HCT116 (cell line): Measurements from ENCODE around the gene SRGAP3. TPM values are rescaled to one million over a fixed set of nuclear protein-coding genes. Genes with fewer than 3 reads are reported as not detected.

Source experiments
- ATAC-seq: fragments of 200-7000 bp; cut with Tn5 transposase; 2 replicates; pipeline ENCODE4 v1.9.1; 2020; ENCODE audit warnings: mild to moderate bottlenecking, moderate library complexity
- BruUV-seq: library from RNA; stranded (reverse); fragments of 400-500 nt; replicated peaks from 2 replicates; lab custom pipeline; 2021; lab: Mats Ljungman, UMichigan
- CTCF ChIA-PET: fragments of 300-600 bp; sonication (Branson Sonifier 250); formaldehyde crosslinking; loops from one replicate; lab custom pipeline; 2021; ENCODE audit warnings: antibody characterized with exemption; lab: Charles Lee
- POLR2A ChIA-PET: fragments of 300-600, 350-600 bp; sonication (Branson Sonifier 250); formaldehyde crosslinking; loops from one replicate; lab custom pipeline; 2021; ENCODE audit warnings: antibody characterized with exemption; lab: Charles Lee
- RAD21 ChIA-PET, 2 experiments: fragments of 300-600 bp; sonication (Branson Sonifier 250); formaldehyde crosslinking; loops; one replicate each; lab custom pipeline; 2023; ENCODE audit warnings: low total read pairs in 2 of 2; ENCODE audit not compliant: uncharacterized antibody in 2 of 2, unreplicated experiment in 2 of 2, low non-redundant PET in 1 of 2; lab: Charles Lee
- DNase-seq: peaks from one replicate; pipeline ENCODE4 v3.0.0-alpha.2; 2010; ENCODE audit warnings: low read depth, low spot score
- H2AFZ ChIP-seq: fragments of 200-600 bp; shearing (Covaris generic), sonication (generic); 2 replicates; pipeline ENCODE4 v1.6.1; 2017; ENCODE audit warnings: low read depth, mixed run types, mixed read lengths, antibody characterized with exemption, low read length; ENCODE audit not compliant: poor library complexity, severe bottlenecking
- H3K27ac ChIP-seq: 2 replicates; pipeline ENCODE4 v1.5.1; 2012; ENCODE audit warnings: low read depth, low read length
- H3K27me3 ChIP-seq: fragments of 200-600 bp; sonication (generic); 2 replicates; pipeline ENCODE4 v1.6.1; 2016; ENCODE audit warnings: mixed run types, low read length, mixed read lengths; ENCODE audit not compliant: insufficient read depth
- H3K36me3 ChIP-seq, 2 experiments: fragments of 200-500 bp in 1 of 2; fragments of 200-600 bp in 1 of 2; sonication (Bioruptor generic) in 1 of 2; sonication (generic) in 1 of 2; 2 replicates each; pipeline versions ENCODE4 v1.5.1 to v1.6.1; 2014 to 2016; ENCODE audit warnings: low read length in 2 of 2, inconsistent platforms in 1 of 2, mixed read lengths in 1 of 2, mixed run types in 1 of 2; ENCODE audit not compliant: insufficient read depth in 2 of 2, control insufficient read depth in 1 of 2
- H3K4me1 ChIP-seq, 2 experiments: fragments of 200-600 bp in 1 of 2; sonication (generic) in 1 of 2; 2 replicates each; pipeline versions ENCODE4 v1.5.1 to v1.6.1; 2012 to 2017; ENCODE audit warnings: low read length in 2 of 2, inconsistent platforms in 1 of 2, mild to moderate bottlenecking in 1 of 2, mixed read lengths in 1 of 2, mixed run types in 1 of 2, moderate library complexity in 1 of 2; ENCODE audit not compliant: insufficient read depth in 2 of 2, control insufficient read depth in 1 of 2
- H3K4me2 ChIP-seq: fragments of 200-600 bp; sonication (generic); 2 replicates; pipeline ENCODE4 v1.6.1; 2017; ENCODE audit warnings: mixed run types, low read length, mixed read lengths
- H3K4me3 ChIP-seq, 2 experiments: fragments of 200-600 bp in 1 of 2; sonication (generic) in 1 of 2; replicated peaks in 1 of 2; 2 replicates each; pipeline ENCODE4 v1.5.1; 2011 to 2016; ENCODE audit warnings: low read length in 2 of 2, control low read depth in 1 of 2, low read depth in 1 of 2, mild to moderate bottlenecking in 1 of 2, mixed read lengths in 1 of 2, mixed run types in 1 of 2
- H3K79me2 ChIP-seq: fragments of 200-600 bp; sonication (generic); 2 replicates; pipeline ENCODE4 v1.6.1; 2017; ENCODE audit warnings: mild to moderate bottlenecking, mixed run types, low read length, moderate library complexity, mixed read lengths; ENCODE audit not compliant: insufficient read depth
- H3K9ac ChIP-seq: fragments of 200-600 bp; sonication (generic); 2 replicates; pipeline ENCODE4 v1.6.1; 2016; ENCODE audit warnings: low read length, mixed read lengths
- H3K9me2 ChIP-seq: fragments of 200-600 bp; sonication (generic), shearing (Covaris generic); 2 replicates; pipeline ENCODE4 v1.6.1; 2017; ENCODE audit warnings: mixed run types, mild to moderate bottlenecking, moderate library complexity; ENCODE audit not compliant: insufficient read depth
- H3K9me3 ChIP-seq, 2 experiments: fragments of 200-500 bp in 1 of 2; fragments of 200-600 bp in 1 of 2; sonication (Bioruptor generic) in 1 of 2; sonication (generic) in 1 of 2; 2 replicates each; pipeline ENCODE4 v1.6.1; 2014 to 2017; ENCODE audit warnings: low read length in 2 of 2, mixed read lengths in 2 of 2, inconsistent platforms in 1 of 2, low read depth in 1 of 2, mild to moderate bottlenecking in 1 of 2, mixed run types in 1 of 2, moderate library complexity in 1 of 2; ENCODE audit not compliant: control insufficient read depth in 1 of 2, insufficient read depth in 1 of 2
- H4K20me1 ChIP-seq: fragments of 200-600 bp; sonication (generic), shearing (Covaris generic); 2 replicates; pipeline ENCODE4 v1.6.1; 2017; ENCODE audit warnings: mixed run types, mild to moderate bottlenecking, moderate library complexity; ENCODE audit not compliant: insufficient read depth
- CBX3 ChIP-seq: IDR thresholded peaks from 2 replicates; pipeline ENCODE4 v1.6.1; 2012; ENCODE audit warnings: low read depth
- CEBPB ChIP-seq: IDR thresholded peaks from 2 replicates; pipeline ENCODE4 v1.6.1; 2012; ENCODE audit warnings: low read depth
- EGR1 ChIP-seq: IDR thresholded peaks from 2 replicates; pipeline ENCODE4 v1.6.1; 2012; ENCODE audit warnings: low read depth
- ELF1 ChIP-seq: IDR thresholded peaks from 2 replicates; pipeline ENCODE4 v1.6.1; 2012; ENCODE audit warnings: low read depth, borderline replicate concordance
- EZH2 ChIP-seq: fragments of 200-600 bp; sonication (generic); IDR thresholded peaks from 2 replicates; pipeline ENCODE4 v1.6.1; 2017; ENCODE audit warnings: antibody characterized with exemption, mixed run types
- EZH2phosphoT487 ChIP-seq: fragments of 200-600 bp; IDR thresholded peaks from 2 replicates; pipeline ENCODE4 v1.6.1; 2018; ENCODE audit warnings: antibody characterized with exemption, borderline replicate concordance
- FOSL1 ChIP-seq: IDR thresholded peaks from 2 replicates; pipeline ENCODE4 v1.6.1; 2012; ENCODE audit warnings: low read depth
- JUND ChIP-seq: IDR thresholded peaks from 2 replicates; pipeline ENCODE4 v1.6.1; 2012
- POLR2A ChIP-seq: IDR thresholded peaks from 2 replicates; pipeline ENCODE4 v1.7.0; 2011; ENCODE audit warnings: borderline replicate concordance; ENCODE audit not compliant: insufficient read depth, insufficient read length; ENCODE audit errors: extremely low read depth
- POLR2AphosphoS5 ChIP-seq: IDR thresholded peaks from 2 replicates; pipeline ENCODE4 v1.6.1; 2011; ENCODE audit warnings: mild to moderate bottlenecking, low read depth, low read length, moderate library complexity
- RAD21 ChIP-seq: IDR thresholded peaks from 2 replicates; pipeline ENCODE4 v1.6.1; 2012; ENCODE audit warnings: low read depth, mild to moderate bottlenecking
- SIN3A ChIP-seq: IDR thresholded peaks from 2 replicates; pipeline ENCODE4 v1.6.1; 2012; ENCODE audit warnings: low read depth
- SP1 ChIP-seq: IDR thresholded peaks from 2 replicates; pipeline ENCODE4 v1.6.1; 2012; ENCODE audit warnings: low read depth
- SRF ChIP-seq: IDR thresholded peaks from 2 replicates; pipeline ENCODE4 v1.6.1; 2012; ENCODE audit warnings: low read depth
- TCF7L2 ChIP-seq: IDR thresholded peaks from 2 replicates; pipeline ENCODE4 v1.7.0; 2011; ENCODE audit warnings: borderline replicate concordance, inconsistent platforms; ENCODE audit not compliant: insufficient read depth, insufficient read length; ENCODE audit errors: extremely low read depth
- YY1 ChIP-seq: IDR thresholded peaks from 2 replicates; pipeline ENCODE4 v1.6.1; 2011; ENCODE audit warnings: low read length, low read depth, moderate library complexity, mild to moderate bottlenecking; ENCODE audit not compliant: insufficient replicate concordance; ENCODE audit errors: extremely low read depth
- ZFX ChIP-seq: fragments of 450-650 bp; IDR thresholded peaks from 2 replicates; pipeline ENCODE4 v1.6.1; 2017
- intact Hi-C: fragments of 100-400 bp; cut with micrococcal nuclease; formaldehyde crosslinking; loops from 2 replicates; pipeline ENCODE4 v1.10.0; 2022
- total RNA-seq: library from RNA; stranded (reverse); gene quantifications from one replicate; pipeline ENCODE4 v1.2.1, GENCODE V29; 2021; ENCODE audit not compliant: unreplicated experiment
- TF ChIP-seq, protein P1 (sequence below): IDR thresholded peaks from 2 replicates; pipeline ENCODE4 v1.6.1; 2011; ENCODE audit warnings: mild to moderate bottlenecking, low read length, moderate library complexity; ENCODE audit not compliant: insufficient replicate concordance; ENCODE audit errors: extremely low read depth
- TF ChIP-seq, protein P2 (sequence below): IDR thresholded peaks from 2 replicates; pipeline ENCODE4 v1.6.1; 2012

SRGAP3 gene
- total RNA-seq, 1 experiment from 2014 or later = 8.3 TPM

DNA sequence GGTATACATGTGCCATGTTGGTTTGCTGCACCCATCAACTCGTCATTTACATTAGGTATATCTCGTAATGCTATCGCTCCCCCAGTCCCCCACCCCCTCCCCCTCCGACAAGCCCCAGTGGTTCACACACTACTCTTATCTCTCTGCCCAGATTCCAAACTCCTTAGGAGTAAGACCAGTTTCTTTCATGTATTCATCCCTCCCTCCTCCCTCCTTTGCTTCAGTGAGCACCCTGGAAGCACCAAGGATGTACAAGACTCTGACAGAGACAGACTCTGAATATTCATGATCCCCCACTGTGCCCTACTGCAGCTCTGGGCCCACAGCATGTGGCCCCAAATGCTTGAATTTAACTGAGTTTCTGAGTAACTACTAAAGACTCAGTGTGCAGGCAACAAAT, 172.4 kb downstream of the SRGAP3 start (continued):
- TF ChIP-seq, protein P1, sequence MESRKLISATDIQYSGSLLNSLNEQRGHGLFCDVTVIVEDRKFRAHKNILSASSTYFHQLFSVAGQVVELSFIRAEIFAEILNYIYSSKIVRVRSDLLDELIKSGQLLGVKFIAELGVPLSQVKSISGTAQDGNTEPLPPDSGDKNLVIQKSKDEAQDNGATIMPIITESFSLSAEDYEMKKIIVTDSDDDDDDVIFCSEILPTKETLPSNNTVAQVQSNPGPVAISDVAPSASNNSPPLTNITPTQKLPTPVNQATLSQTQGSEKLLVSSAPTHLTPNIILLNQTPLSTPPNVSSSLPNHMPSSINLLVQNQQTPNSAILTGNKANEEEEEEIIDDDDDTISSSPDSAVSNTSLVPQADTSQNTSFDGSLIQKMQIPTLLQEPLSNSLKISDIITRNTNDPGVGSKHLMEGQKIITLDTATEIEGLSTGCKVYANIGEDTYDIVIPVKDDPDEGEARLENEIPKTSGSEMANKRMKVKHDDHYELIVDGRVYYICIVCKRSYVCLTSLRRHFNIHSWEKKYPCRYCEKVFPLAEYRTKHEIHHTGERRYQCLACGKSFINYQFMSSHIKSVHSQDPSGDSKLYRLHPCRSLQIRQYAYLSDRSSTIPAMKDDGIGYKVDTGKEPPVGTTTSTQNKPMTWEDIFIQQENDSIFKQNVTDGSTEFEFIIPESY = no peak
- no peak for TF ChIP-seq FOSL1
- TF ChIP-seq, protein P2, sequence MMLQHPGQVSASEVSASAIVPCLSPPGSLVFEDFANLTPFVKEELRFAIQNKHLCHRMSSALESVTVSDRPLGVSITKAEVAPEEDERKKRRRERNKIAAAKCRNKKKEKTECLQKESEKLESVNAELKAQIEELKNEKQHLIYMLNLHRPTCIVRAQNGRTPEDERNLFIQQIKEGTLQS = no peak
- TF ChIP-seq, all 23 proteins: peak for 0

DNA sequence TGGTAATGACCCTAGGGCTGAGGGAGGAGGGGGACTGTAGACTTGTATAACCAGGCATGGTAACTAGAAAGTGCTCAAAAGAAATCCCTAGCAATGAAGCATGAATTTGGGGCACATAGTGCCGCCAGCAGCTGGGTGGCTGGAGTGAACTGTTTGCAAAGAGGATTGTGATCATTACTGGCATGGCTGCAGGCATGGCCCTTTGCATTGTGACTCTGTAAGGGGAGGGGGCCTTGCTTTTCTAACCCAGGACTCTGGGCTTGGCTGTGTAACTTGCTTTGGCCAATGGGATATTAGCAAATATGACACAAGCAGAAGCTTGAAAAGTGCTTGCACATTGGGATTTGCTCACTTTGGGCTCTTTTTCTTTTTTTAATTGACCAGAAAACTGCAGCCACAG, 173.7 kb downstream of the SRGAP3 start:
- H4K20me1 ChIP-seq = no peaks in the 10 kb centered on the region
- H3K9ac ChIP-seq = no peak overlapping the region
- intact Hi-C loops = no loop called here
- DNase-seq (no peak), ATAC-seq (no peak)
- no peaks in the 10 kb centered on the region for H3K9me3 ChIP-seq
- no TSS peak for BruUV-seq
- TF ChIP-seq RAD21 = no peak
- TF ChIP-seq CEBPB = no peak
- TF ChIP-seq, protein P1 = no peak
- no peak for TF ChIP-seq TCF7L2
- no peak for TF ChIP-seq FOSL1
- TF ChIP-seq POLR2AphosphoS5 = no peak
- no peak for TF ChIP-seq ZFX
- no peak for TF ChIP-seq SRF
- no peak for TF ChIP-seq EGR1
- TF ChIP-seq EZH2 = no peak
- no peak for TF ChIP-seq CBX3
- no peak for TF ChIP-seq SIN3A
- no peak for TF ChIP-seq EZH2phosphoT487
- no peak for TF ChIP-seq JUND
- TF ChIP-seq, protein P2 = no peak
- TF ChIP-seq YY1 = no peak
- no peak for TF ChIP-seq ELF1
- TF ChIP-seq SP1 = no peak
- no peak for TF ChIP-seq POLR2A
- ChIA-PET CTCF (no interaction called here), RAD21 (no interaction called here), POLR2A (no interaction called here)
- no peaks in the 10 kb centered on the region for H3K27me3 ChIP-seq
- no peaks in the 10 kb centered on the region for H3K36me3 ChIP-seq
- no peak overlapping the region for H3K27ac ChIP-seq
- H3K9me2 ChIP-seq = no peaks in the 10 kb centered on the region
- no peak overlapping the region for H3K4me2 ChIP-seq
- H2AFZ ChIP-seq = no peak overlapping the region
- H3K4me3 ChIP-seq = no peak overlapping the region
- no peaks in the 10 kb centered on the region for H3K79me2 ChIP-seq
- H3K4me1 ChIP-seq = peaks cover 8 to 16% of the 10 kb centered on the region in 2 experiments; a peak in 2 of 4 replicates
